ENCODE measurements around the gene KIF1B.

DNA sequence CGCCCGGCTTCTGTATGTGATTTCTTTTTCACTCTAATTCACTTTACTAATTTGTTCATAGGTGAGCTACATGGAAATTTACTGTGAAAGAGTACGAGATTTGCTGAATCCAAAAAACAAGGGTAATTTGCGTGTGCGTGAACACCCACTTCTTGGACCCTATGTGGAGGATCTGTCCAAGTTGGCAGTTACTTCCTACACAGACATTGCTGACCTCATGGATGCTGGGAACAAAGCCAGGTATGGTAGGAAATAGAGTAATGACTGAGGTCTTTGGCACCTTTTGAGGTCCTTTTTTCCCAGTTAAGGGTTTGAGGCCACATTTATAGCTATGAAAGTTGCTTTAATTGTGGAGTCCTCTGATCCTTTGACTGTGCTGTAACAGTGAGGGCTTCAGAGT is 56.9 kb downstream of the KIF1B start:
- TF ChIP-seq POLR2AphosphoS5 (IDR thresholded peaks at IDR 0.05) (no peak), POLR2A (IDR thresholded peaks at IDR 0.05) (no peak)
